Activated naive CD4-positive, alpha-beta T cell treated with anti-CD3 and anti-CD28 coated beads for 36 hours (primary cell): ENCODE measurements around the gene LSMEM2. TPM values are rescaled to one million over a fixed set of nuclear protein-coding genes. Genes with fewer than 3 reads are reported as not detected.
"Not testable (repeated sequence)": the region's sequence is repeated elsewhere in the genome, so short reads cannot be mapped to it uniquely, and the experiment has no call there.

ENCODE experiments used
- CTCF ChIA-PET: fragments of 350-600 bp; sonication (Branson Sonifier 250); formaldehyde crosslinking; loops from one replicate; lab custom pipeline; 2021; ENCODE audit warnings: antibody characterized with exemption; lab: Charles Lee
- DNase-seq: peaks from one replicate; pipeline ENCODE4 v3.0.0-alpha.2; 2020
- H3K27ac Mint-ChIP-seq: one replicate; pipeline ENCODE4 v1.8.0; 2021; ENCODE audit warnings: mild to moderate bottlenecking, mixed read lengths
- H3K27me3 Mint-ChIP-seq: one replicate; pipeline ENCODE4 v1.8.0; 2021; ENCODE audit warnings: low read depth, mixed read lengths
- H3K36me3 Mint-ChIP-seq: one replicate; pipeline ENCODE4 v1.8.0; 2021; ENCODE audit warnings: low read depth, mixed read lengths
- H3K4me1 Mint-ChIP-seq: one replicate; pipeline ENCODE4 v1.8.0; 2021; ENCODE audit warnings: low read depth, mixed read lengths
- H3K4me3 Mint-ChIP-seq: one replicate; pipeline ENCODE4 v1.8.0; 2021; ENCODE audit warnings: mild to moderate bottlenecking, moderate library complexity, mixed read lengths
- H3K9me3 Mint-ChIP-seq: one replicate; pipeline ENCODE4 v1.8.0; 2021; ENCODE audit warnings: mixed read lengths
- intact Hi-C: fragments of 100-400 bp; cut with micrococcal nuclease; formaldehyde crosslinking; loops from one replicate; pipeline ENCODE4 v1.15.1; 2023
- total RNA-seq, 2 experiments: library from RNA; stranded (reverse); gene quantifications; one replicate each; pipeline ENCODE4 v1.2.3, GENCODE V29; 2021

LSMEM2 gene
- total RNA-seq, 2 experiments from 2014 or later, result not detected

DNA sequence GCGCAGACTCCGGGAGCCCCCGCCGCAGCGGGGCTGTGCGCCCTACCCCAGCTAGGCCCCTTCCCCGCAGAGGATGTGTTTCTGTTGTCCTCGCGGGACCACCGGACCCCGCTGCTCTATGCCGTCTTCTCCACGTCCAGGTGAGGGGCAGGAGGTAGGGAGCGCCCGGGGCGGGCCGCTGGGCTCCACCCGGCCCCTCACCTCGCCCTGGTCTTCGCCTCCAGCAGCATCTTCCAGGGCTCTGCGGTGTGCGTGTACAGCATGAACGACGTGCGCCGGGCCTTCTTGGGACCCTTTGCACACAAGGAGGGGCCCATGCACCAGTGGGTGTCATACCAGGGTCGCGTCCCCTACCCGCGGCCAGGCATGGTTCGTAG, 5.2 kb upstream of the LSMEM2 start:
- intact Hi-C loops, result loop anchor here (1.0 kb wide), 7 partner anchors 13 to 277 kb away; no protein-coding TSS in a partner anchor
- Mint-ChIP-seq H3K4me3 (no peak overlapping the region), H3K36me3 (no peaks in the 10 kb centered on the region), H3K27me3 (peaks cover 32% of the 10 kb centered on the region), H3K4me1 (peaks cover 31% of the 10 kb centered on the region), H3K27ac (no peak overlapping the region), H3K9me3 (no peaks in the 10 kb centered on the region)
- no peak for DNase-seq
- CTCF ChIA-PET, result interaction anchor here (0.7 to 2.7 kb wide), 3 partner anchors 18 to 141 kb away, joined by 3 to 16 read pairs (median 8); no protein-coding TSS in a partner anchor

DNA sequence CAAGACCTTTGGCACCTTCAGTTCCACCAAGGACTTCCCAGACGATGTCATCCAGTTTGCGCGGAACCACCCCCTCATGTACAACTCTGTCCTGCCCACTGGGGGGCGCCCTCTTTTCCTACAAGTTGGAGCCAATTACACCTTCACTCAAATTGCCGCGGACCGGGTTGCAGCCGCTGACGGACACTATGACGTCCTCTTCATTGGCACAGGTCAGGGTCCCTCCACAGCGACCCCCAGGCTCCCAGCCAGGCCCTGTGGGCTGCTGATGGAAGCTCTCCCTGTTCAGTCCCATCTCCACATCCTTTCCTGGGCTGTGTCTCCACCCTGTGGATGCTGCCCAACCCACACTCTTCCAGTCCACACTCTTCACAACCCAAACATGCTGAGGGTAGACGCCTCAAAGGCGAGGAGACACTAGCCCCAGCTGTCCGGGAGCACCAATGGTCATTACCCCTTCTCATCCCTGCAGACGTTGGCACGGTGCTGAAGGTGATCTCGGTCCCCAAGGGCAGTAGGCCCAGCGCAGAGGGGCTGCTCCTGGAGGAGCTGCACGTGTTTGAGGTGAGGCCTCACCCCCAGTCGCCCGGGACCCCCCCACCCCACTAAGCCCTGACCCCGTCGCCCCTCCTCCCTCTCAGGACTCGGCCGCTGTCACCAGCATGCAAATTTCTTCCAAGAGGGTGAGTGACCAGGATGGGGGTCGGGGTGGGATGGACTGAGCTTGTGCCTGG, 4.3 kb upstream of the LSMEM2 start:
- no peak overlapping the region for H3K4me3 Mint-ChIP-seq
- intact Hi-C loops, result loop anchor here (1.0 kb wide), 2 partner anchors 50 to 276 kb away; no protein-coding TSS in a partner anchor
- no peak overlapping the region for H3K27ac Mint-ChIP-seq
- CTCF ChIA-PET, result interaction anchor here (0.7 to 2.7 kb wide), 14 partner anchors 10 to 155 kb away, joined by 3 to 16 read pairs (median 4); partner anchors contain the start of genes HYAL3 and NAA80
- DNase-seq, result peak; percentile 87
- peaks cover 31% of the 10 kb centered on the region for H3K4me1 Mint-ChIP-seq
- peaks cover 32% of the 10 kb centered on the region for H3K27me3 Mint-ChIP-seq
- H3K36me3 Mint-ChIP-seq, result no peaks in the 10 kb centered on the region
- H3K9me3 Mint-ChIP-seq, result no peaks in the 10 kb centered on the region

DNA sequence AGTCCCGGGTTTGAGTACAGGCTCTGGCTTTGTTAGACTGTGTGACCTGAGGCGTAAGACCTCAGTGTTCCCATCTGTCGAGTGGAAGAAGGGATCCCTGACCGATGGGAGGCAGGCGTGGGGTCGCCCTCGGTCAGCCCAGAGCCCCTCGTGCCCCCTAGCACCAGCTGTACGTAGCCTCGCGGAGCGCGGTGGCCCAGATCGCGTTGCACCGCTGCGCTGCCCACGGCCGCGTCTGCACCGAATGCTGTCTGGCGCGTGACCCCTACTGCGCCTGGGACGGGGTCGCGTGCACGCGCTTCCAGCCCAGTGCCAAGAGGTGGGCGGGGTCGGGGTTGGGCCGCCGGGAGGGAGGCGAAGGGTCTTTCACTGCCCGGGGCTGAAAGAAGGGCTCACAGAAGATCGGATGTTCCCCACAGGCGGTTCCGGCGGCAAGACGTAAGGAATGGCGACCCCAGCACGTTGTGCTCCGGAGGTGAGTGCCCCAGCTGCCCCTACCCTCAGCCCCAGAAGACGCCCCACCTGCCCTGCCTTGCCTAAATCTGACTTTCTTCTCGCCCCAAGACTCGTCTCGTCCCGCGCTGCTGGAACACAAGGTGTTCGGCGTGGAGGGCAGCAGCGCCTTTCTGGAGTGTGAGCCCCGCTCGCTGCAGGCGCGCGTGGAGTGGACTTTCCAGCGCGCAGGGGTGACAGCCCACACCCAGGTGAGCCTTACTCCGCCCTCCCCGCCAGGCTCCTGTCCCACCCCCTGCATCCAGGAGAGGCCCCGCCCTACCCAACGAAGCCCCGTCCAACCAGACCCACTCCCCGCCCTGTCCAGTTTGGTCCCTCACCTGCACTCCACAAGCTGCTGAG, 3.5 kb upstream of the LSMEM2 start:
- no peak for DNase-seq
- H3K9me3 Mint-ChIP-seq, result no peaks in the 10 kb centered on the region
- CTCF ChIA-PET, result interaction anchor here (0.7 to 2.7 kb wide), 16 partner anchors 9 to 156 kb away, joined by 3 to 16 read pairs (median 4); partner anchors contain the start of genes HYAL3, IFRD2 and NAA80
- intact Hi-C loops, result no loop called here
- H3K4me1 Mint-ChIP-seq, result peaks cover 31% of the 10 kb centered on the region
- H3K27me3 Mint-ChIP-seq, result peaks cover 32% of the 10 kb centered on the region
- no peak overlapping the region for H3K27ac Mint-ChIP-seq
- no peaks in the 10 kb centered on the region for H3K36me3 Mint-ChIP-seq
- peak overlapping the region; percentile 59 for H3K4me3 Mint-ChIP-seq

DNA sequence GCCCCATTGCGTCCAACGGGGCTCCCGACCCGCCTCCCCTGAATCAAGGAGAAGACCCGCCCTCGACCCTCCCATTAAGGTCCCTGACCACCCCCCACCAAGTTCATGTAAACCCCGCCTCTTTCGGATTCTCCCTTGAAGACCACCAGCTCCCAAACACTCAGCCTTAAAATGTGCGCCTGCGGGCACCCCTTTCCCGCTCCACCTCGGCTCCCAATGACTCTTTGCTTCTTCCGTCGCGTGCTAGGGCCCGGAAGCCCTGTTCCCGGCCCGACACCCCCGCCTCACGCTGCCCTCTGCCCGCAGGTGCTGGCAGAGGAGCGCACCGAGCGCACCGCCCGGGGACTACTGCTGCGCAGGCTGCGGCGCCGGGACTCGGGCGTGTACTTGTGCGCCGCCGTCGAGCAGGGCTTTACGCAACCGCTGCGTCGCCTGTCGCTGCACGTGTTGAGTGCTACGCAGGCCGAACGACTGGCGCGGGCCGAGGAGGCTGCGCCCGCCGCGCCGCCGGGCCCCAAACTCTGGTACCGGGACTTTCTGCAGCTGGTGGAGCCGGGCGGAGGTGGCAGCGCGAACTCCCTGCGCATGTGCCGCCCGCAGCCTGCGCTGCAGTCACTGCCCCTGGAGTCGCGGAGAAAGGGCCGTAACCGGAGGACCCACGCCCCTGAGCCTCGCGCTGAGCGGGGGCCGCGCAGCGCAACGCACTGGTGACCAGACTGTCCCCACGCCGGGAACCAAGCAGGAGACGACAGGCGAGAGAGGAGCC, 2.7 kb upstream of the LSMEM2 start:
- H3K9me3 Mint-ChIP-seq, result no peaks in the 10 kb centered on the region
- peak overlapping the region; percentile 59 for H3K4me3 Mint-ChIP-seq
- CTCF ChIA-PET, result interaction anchor here (1.0 to 1.7 kb wide), 3 partner anchors 15 to 48 kb away, joined by 4 to 9 read pairs (median 4); partner anchors contain the start of gene IFRD2
- no peaks in the 10 kb centered on the region for H3K36me3 Mint-ChIP-seq
- intact Hi-C loops, result no loop called here
- DNase-seq, result peak; percentile 48
- peaks cover 32% of the 10 kb centered on the region for H3K27me3 Mint-ChIP-seq
- no peak overlapping the region for H3K27ac Mint-ChIP-seq
- H3K4me1 Mint-ChIP-seq, result peaks cover 31% of the 10 kb centered on the region

DNA sequence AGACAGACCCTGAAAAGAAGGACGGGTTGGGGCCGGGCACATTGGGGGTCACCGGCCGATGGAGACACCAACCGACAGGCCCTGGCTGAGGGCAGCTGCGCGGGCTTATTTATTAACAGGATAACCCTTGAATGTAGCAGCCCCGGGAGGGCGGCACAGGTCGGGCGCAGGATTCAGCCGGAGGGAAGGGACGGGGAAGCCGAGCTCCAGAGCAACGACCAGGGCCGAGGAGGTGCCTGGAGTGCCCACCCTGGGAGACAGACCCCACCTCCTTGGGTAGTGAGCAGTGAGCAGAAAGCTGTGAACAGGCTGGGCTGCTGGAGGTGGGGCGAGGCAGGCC, 2.2 kb upstream of the LSMEM2 start:
- Mint-ChIP-seq H3K27me3 (peaks cover 32% of the 10 kb centered on the region), H3K36me3 (no peaks in the 10 kb centered on the region), H3K4me1 (peaks cover 28% of the 10 kb centered on the region), H3K27ac (no peak overlapping the region), H3K4me3 (no peak overlapping the region), H3K9me3 (no peaks in the 10 kb centered on the region)
- intact Hi-C loops, result no loop called here
- CTCF ChIA-PET, result interaction anchor here (0.6 to 1.4 kb wide), 3 partner anchors 15 to 30 kb away, joined by 4 read pairs; partner anchors contain the start of gene IFRD2
- no peak for DNase-seq

DNA sequence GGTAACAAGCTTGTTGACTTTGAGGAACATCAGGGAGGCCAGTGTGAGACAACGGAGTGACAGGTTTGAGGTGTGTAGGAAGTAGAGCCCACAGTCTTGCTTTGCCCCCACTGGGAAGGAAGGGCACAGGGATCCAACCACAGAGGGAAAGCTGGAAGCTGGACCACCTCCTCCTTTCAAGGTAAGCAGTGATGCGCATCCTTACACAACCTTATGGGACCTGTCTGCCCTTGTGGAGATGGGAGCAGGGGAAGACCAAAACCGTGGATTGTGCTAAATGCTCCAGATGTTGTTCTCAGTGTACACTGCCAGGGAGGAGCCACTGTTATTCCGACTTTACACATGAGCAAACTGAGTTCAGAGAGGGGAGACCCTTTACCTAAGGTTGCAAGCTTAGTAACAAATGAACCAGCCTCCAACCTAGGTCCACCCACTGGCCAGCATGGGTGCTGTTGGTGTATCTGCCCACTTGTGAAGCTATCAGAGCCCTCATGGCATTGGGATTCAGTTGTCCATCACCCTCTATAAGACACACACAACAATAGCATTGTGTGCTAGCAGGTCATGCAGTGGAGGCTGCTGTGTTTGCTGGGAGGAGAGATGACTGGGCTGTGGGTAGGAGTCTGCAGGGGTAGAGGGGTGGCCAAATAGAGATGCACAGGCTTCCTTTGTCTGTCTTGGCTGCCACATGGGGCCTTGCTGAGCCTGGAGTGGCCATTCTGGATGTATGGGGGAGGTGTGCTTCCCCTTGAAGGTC, 586 bp upstream of the LSMEM2 start:
- CTCF ChIA-PET, result interaction anchor here (0.7 to 1.6 kb wide), 5 partner anchors 8 to 51 kb away, joined by 3 to 6 read pairs (median 4); no protein-coding TSS in a partner anchor
- peaks cover 22% of the 10 kb centered on the region for H3K4me1 Mint-ChIP-seq

DNA sequence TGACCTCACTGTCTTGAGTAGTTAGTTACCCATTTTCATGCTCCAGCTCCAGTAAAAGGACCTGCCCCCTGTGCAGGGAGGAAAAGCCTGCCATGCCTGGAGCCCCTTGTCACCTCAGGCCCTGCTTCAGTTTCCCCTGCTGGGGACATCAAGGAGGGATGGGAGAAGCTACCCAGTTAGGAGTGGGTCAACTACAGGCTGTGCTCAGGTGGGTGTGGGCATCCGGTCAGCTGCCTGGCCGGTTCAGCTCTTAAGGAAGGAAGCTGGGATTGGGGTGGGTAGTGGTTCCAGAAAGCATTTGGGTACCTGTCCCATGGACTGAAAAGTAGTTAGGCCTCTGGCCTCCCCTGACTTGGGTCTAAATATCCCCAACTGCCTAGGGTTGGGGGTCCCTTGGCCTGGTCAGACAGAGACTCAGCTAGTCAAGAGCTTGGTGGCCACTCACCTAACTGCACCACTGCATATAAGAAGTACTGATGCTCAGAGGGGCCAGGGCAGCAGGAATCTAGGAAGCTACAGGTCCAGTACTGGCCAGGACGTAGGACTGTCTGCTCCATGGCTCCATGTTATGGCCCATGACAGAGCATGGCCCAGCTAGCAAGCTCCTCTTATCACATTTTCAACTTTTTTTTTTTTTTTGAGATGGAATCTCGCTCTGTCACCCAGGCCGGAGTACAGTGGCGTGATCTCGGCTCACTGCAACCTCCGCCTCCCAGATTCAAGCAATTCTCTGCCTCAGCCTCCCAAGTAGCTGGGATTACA, 549 bp downstream of the LSMEM2 start:
- Mint-ChIP-seq H3K9me3 (no peaks in the 10 kb centered on the region), H3K4me1 (peaks cover 14% of the 10 kb centered on the region), H3K27me3 (peaks cover 19% of the 10 kb centered on the region), H3K36me3 (no peaks in the 10 kb centered on the region), H3K4me3 (no peak overlapping the region), H3K27ac (no peak overlapping the region)
- DNase-seq, result no peak
- intact Hi-C loops, result no loop called here
- CTCF ChIA-PET, result interaction anchor here (0.9 to 1.6 kb wide), 4 partner anchors 9 to 53 kb away, joined by 3 to 6 read pairs (median 3); no protein-coding TSS in a partner anchor

More for the DNA sequence above, 586 bp upstream of the LSMEM2 start:
- no peak for DNase-seq
- H3K4me3 Mint-ChIP-seq, result no peak overlapping the region
- no peak overlapping the region for H3K27ac Mint-ChIP-seq
- H3K9me3 Mint-ChIP-seq, result no peaks in the 10 kb centered on the region
- H3K27me3 Mint-ChIP-seq, result peaks cover 27% of the 10 kb centered on the region
- H3K36me3 Mint-ChIP-seq, result no peaks in the 10 kb centered on the region
- intact Hi-C loops, result no loop called here

DNA sequence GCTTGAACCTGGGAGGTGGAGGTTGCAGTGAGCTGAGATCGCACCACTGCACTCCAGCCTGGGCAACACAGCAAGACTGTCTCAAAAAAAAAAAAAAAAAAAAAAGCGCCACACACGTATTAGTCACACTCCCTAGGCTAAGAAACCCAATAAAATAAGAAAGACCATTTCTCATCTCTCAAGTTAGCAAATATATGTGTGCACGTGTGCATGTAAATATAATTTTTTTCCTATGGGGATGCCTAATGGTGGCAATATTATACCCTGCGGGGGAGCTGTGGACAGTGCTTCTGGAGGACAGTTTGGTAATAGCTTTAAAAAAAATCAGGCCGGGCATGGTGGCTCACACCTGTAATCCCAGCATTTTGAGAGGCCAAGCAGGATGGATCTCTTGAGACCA, 5.2 kb downstream of the LSMEM2 start:
- intact Hi-C loops, H3K4me3 Mint-ChIP-seq, DNase-seq, H3K4me1 Mint-ChIP-seq, H3K27ac Mint-ChIP-seq, H3K9me3 Mint-ChIP-seq, H3K27me3 Mint-ChIP-seq: not testable (repeated sequence)
- peaks cover 13% of the 10 kb centered on the region for H3K36me3 Mint-ChIP-seq
- CTCF ChIA-PET, result interaction anchor here (0.7 to 1.9 kb wide), 2 partner anchors 9 to 12 kb away, joined by 3 to 6 read pairs; no protein-coding TSS in a partner anchor

DNA sequence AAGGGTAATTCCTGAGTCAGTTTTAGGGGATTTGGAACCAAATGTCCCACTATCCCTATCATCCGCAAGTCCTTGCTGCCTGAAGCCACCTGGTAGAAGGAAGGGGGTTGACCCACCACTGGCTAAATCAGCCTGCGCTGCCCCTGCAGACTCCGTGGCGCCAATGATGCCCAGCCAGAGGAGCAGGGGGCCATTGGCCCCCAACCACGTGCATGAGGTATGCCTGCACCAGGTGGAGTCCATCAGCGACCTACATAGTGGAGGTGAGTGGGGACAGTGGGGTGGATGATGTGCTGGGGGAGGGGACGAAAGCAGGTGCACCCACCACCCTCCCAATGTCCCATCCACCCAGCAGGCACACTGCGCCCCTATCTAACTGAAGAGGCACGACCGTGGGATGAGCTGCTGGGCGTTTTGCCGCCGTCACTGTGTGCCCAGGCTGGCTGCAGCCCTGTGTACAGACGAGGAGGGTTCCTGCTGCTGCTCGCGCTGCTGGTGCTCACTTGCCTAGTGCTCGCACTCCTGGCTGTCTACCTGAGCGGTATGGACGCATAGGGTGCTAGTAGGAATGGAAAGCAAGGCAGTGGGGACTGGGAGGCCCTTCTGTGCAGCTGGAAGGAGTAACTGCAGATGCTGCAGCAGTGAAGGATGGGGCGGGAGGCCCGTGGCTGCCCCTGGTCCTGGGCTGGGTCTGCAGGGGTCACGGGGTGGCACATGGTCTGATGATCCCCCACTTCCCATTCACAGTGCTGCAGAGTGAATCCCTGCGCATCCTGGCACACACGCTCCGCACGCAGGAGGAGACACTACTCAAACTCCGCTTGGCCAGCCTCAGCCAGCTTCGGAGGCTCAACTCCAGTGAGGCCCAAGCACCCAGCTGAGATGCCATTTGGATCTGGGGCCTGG, 7.7 kb downstream of the LSMEM2 start:
- H3K4me3 Mint-ChIP-seq, result no peak overlapping the region
- H3K27ac Mint-ChIP-seq, result no peak overlapping the region
- peaks cover 17% of the 10 kb centered on the region for H3K4me1 Mint-ChIP-seq
- no peaks in the 10 kb centered on the region for H3K9me3 Mint-ChIP-seq
- intact Hi-C loops, result no loop called here
- CTCF ChIA-PET, result no interaction called here
- no peaks in the 10 kb centered on the region for H3K27me3 Mint-ChIP-seq
- peaks cover 30% of the 10 kb centered on the region for H3K36me3 Mint-ChIP-seq
- no peak for DNase-seq

DNA sequence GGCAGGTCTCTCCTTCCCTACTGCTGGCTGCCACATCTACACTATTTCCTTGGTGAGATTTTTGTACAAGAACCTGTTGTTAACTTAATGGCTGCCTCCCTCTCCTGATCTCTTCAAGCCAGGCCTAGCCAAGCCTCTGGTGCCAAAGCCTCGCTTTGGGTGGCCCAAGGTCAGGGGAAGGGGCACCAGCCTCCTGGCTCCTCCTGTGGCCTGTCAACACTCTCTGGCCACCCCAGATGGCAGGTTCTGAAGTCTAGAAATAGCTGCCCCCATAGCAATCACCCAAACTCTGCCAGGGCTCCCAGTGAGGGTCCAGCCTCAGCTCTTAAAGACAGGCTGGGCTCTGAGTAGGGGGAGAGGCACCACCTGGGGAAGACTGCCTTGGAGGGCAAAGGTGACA, 8.4 kb downstream of the LSMEM2 start:
- Mint-ChIP-seq H3K9me3 (no peaks in the 10 kb centered on the region), H3K27ac (no peak overlapping the region), H3K27me3 (no peaks in the 10 kb centered on the region), H3K4me3 (no peak overlapping the region), H3K4me1 (peaks cover 17% of the 10 kb centered on the region), H3K36me3 (peaks cover 30% of the 10 kb centered on the region)
- CTCF ChIA-PET, result no interaction called here
- intact Hi-C loops, result no loop called here
- no peak for DNase-seq
